HEK293T (cell line): Measurements from ENCODE around the gene CERK.

Source experiments
- CTCF ChIA-PET: fragments of 350-600 bp; formaldehyde crosslinking; extraction: SDS; loops from one replicate; lab custom pipeline; 2021; ENCODE audit warnings: antibody characterized with exemption, inconsistent platforms; lab: Yijun Ruan, JAX
- POLR2A ChIA-PET: fragments of 350-600 bp; formaldehyde crosslinking; extraction: SDS; loops from one replicate; lab custom pipeline; 2020; ENCODE audit warnings: antibody characterized with exemption, inconsistent platforms; lab: Yijun Ruan, JAX
- DNase-seq: peaks from one replicate; pipeline ENCODE4 v3.0.0; 2012; ENCODE audit warnings: mixed read lengths; ENCODE audit errors: extremely low spot score
- ARNT ChIP-seq: fragments of 450-650 bp; IDR thresholded peaks from 2 replicates; pipeline ENCODE4 v1.6.1; 2017; ENCODE audit warnings: mild to moderate bottlenecking
- BHLHE40 ChIP-seq: fragments of 450-650 bp; IDR thresholded peaks from 2 replicates; pipeline ENCODE4 v1.6.1; 2016; ENCODE audit warnings: mild to moderate bottlenecking, moderate library complexity, borderline replicate concordance
- CTBP1 ChIP-seq: fragments of 450-650 bp; IDR thresholded peaks from 2 replicates; pipeline ENCODE4 v1.6.1; 2016; ENCODE audit warnings: borderline replicate concordance
- ELF4 ChIP-seq: fragments of 450-650 bp; IDR thresholded peaks from 2 replicates; pipeline ENCODE4 v1.6.1; 2017; ENCODE audit warnings: antibody characterized with exemption
- FOXA1 ChIP-seq: fragments of 450-650 bp; IDR thresholded peaks from 2 replicates; pipeline ENCODE4 v1.6.1; 2016; ENCODE audit warnings: mild to moderate bottlenecking
- FOXK2 ChIP-seq: fragments of 450-650 bp; IDR thresholded peaks from 2 replicates; pipeline ENCODE4 v1.6.1; 2016; ENCODE audit warnings: mild to moderate bottlenecking
- FOXM1 ChIP-seq: fragments of 450-650 bp; IDR thresholded peaks from 2 replicates; pipeline ENCODE4 v1.6.1; 2017; ENCODE audit warnings: mild to moderate bottlenecking, borderline replicate concordance
- HDGF ChIP-seq: fragments of 450-650 bp; IDR thresholded peaks from 2 replicates; pipeline ENCODE4 v1.6.1; 2017; ENCODE audit warnings: antibody characterized with exemption, borderline replicate concordance
- L3MBTL2 ChIP-seq: fragments of 450-650 bp; conservative IDR thresholded peaks from 2 replicates; pipeline ENCODE4 v1.6.1; 2016; ENCODE audit warnings: mild to moderate bottlenecking
- LEF1 ChIP-seq: fragments of 450-650 bp; IDR thresholded peaks from 2 replicates; pipeline ENCODE4 v1.6.1; 2017; ENCODE audit warnings: mild to moderate bottlenecking, borderline replicate concordance
- NFRKB ChIP-seq: fragments of 450-650 bp; IDR thresholded peaks from 2 replicates; pipeline ENCODE4 v1.6.1; 2016; ENCODE audit warnings: mild to moderate bottlenecking, moderate library complexity
- SP1 ChIP-seq: fragments of 450-650 bp; IDR thresholded peaks from 2 replicates; pipeline ENCODE4 v1.6.1; 2017
- SUZ12 ChIP-seq: fragments of 450-650 bp; IDR thresholded peaks from 2 replicates; pipeline ENCODE4 v1.6.1; 2016; ENCODE audit warnings: mild to moderate bottlenecking
- TARDBP ChIP-seq: fragments of 450-650 bp; IDR thresholded peaks from 2 replicates; pipeline ENCODE4 v1.6.1; 2016
- ZNF384 ChIP-seq: fragments of 450-650 bp; IDR thresholded peaks from 2 replicates; pipeline ENCODE4 v1.6.1; 2016
- TF ChIP-seq, protein P1 (sequence below): fragments of 450-650 bp; IDR thresholded peaks from 2 replicates; pipeline ENCODE4 v1.6.1; 2016

The CERK gene

DNA sequence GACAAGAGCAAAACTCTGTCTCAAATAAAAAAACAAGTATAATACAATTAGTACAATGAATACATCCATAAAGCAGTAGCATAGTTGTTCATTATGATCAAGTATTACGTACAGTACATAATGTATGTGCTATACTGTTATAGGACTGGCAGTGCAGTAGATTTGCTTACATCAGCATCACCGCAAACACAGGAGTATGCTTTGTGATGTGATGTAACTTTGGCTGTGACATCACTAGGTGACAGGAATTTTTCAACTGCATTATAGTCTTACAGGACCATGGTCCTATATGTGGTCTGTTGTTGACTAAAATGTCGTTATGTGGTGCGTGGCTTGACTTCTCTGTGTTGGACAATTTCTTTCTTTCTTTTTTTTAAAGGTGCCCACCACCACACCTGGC, 41.0 kb upstream of the CERK start:
- TF ChIP-seq HDGF = no peak
- TF ChIP-seq ZNF384 = no peak
- no peak for TF ChIP-seq FOXA1
- TF ChIP-seq NFRKB = no peak
- no peak for TF ChIP-seq FOXM1
- TF ChIP-seq FOXK2 = no peak
- TF ChIP-seq CTBP1 = no peak
- no peak for TF ChIP-seq BHLHE40
- no peak for TF ChIP-seq ARNT
- no peak for TF ChIP-seq LEF1
- no peak for TF ChIP-seq SUZ12
- TF ChIP-seq SP1 = no peak
- TF ChIP-seq, protein P1, sequence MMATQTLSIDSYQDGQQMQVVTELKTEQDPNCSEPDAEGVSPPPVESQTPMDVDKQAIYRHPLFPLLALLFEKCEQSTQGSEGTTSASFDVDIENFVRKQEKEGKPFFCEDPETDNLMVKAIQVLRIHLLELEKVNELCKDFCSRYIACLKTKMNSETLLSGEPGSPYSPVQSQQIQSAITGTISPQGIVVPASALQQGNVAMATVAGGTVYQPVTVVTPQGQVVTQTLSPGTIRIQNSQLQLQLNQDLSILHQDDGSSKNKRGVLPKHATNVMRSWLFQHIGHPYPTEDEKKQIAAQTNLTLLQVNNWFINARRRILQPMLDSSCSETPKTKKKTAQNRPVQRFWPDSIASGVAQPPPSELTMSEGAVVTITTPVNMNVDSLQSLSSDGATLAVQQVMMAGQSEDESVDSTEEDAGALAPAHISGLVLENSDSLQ = no peak
- no peak for TF ChIP-seq ELF4
- TF ChIP-seq TARDBP = no peak
- TF ChIP-seq L3MBTL2 = no peak
- no peak for DNase-seq
- ChIA-PET CTCF (interaction anchor here (1.6 kb wide), 1 partner anchor 9 kb away, joined by 4 read pairs; no protein-coding TSS in a partner anchor), POLR2A (no interaction called here)

DNA sequence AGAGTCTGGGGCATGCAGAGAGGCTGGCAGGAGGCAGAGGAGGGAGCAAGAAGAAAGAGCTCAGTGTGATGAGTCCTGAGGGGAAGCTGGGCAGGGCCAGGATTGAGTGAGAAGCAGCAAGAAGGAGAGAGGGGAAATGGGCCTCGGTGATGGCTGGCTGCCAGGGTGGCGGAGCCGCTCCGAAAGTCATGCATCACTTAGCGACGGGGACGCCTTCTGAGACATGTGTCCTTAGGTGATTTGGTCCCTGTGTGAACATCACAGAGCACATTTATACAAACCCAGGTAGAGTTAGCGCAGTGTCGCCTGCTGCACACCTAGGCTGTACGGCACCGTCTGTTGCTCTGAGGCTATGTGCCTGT, 39.5 kb upstream of the CERK start:
- TF ChIP-seq L3MBTL2 (no peak), SUZ12 (no peak), ELF4 (no peak), LEF1 (no peak), FOXA1 (no peak), TARDBP (no peak), ZNF384 (no peak), SP1 (no peak), BHLHE40 (no peak), NFRKB (no peak), HDGF (no peak), FOXK2 (no peak), FOXM1 (no peak), ARNT (no peak), CTBP1 (no peak)
- TF ChIP-seq, protein P1 = no peak
- CTCF ChIA-PET = no interaction called here

DNA sequence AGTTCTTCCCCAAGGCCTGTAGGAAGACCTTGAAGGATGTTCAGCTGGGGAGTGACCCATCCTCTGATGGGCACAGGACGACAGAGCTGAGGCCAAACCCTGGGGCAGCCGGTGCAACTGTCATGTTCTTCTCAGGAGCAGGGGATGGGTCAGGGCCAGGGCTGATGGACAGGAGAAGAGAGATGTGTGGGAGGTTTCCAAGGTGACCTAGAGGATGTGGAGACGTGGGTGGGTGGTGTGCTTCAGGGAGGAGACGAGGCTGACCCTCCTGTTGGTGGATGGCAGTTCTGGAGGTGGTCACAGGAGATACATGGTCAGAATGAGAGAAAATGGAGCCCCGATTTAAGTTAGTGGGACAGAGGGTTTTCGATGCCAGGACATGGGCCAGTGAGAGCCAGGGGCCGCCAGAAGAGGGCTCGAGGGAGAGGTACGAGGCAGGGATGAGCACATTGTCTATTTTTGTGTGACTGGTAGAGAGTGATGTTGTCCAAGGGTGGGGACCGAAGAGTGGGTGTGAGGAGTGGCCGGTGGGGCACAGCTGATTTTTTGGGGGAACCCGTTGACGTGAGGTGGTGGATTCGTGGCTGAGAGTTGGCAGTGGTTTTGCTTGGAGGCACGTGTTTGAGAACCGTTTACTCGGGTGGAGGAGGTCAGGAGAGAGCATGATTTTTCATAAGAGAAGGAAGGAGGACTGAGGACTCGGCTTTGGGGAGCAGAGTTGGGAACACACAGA, 39.0 kb upstream of the CERK start:
- no peak for DNase-seq
- TF ChIP-seq, protein P1 = no peak
- TF ChIP-seq SP1 (no peak), NFRKB (no peak), SUZ12 (no peak), FOXK2 (no peak), FOXM1 (no peak), HDGF (no peak), LEF1 (no peak), ZNF384 (no peak), L3MBTL2 (no peak), FOXA1 (no peak), TARDBP (no peak), CTBP1 (no peak), BHLHE40 (no peak), ARNT (no peak), ELF4 (no peak)
- CTCF ChIA-PET = no interaction called here
- POLR2A ChIA-PET = no interaction called here

More for the DNA sequence above, 39.5 kb upstream of the CERK start:
- POLR2A ChIA-PET = no interaction called here
- no peak for DNase-seq

DNA sequence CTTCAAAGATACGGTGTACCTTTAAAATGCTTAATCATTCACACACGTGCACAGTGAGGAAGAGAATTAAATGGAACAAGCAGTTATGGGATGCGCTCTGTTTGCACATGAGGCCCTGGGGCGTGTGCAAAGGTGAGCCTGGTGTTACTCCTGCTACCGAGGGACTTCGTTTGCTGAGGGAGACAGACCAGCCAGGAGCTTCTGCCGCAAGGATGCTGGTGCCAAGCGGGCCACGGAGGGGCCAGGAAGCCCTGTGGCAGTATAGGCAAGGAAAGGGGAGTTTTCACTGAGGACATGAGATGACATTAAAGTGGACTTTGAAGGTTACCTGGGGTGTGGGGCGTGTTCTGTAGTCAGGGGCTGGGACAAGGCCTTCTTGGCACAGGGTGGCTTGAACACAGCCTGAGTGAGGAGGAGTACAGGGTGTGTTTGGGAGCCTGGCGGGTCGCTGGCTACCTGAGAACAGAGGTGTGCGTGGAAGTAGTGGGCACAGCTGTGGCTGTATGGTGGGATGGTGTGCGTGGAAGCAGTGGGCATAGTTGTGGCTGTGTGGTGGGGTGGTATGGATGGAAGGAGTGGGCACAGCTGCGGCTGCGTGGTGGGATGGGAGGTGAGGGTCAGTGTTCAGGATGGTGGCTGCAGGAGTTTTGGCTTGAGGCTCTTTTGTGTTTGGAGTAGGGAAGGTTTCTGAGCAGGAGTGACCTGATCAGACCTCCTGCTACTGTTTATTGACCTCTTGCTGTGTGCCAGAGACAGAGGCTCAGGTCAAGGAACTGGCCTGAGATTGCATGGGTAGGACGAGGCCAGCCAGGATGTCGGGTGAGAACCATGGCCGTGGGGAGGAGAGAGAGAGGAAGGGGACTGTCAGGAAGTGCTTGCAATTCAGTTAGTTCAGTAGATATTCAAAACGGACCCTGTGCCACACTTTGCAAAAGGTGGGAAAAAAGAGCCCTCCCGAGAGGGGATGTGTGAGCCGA, 38.1 kb upstream of the CERK start:
- no peak for TF ChIP-seq ARNT
- no peak for TF ChIP-seq ZNF384
- no peak for TF ChIP-seq TARDBP
- no peak for TF ChIP-seq LEF1
- TF ChIP-seq, protein P1 = no peak
- ChIA-PET CTCF (interaction anchor here (1.5 kb wide), 1 partner anchor 28 kb away, joined by 6 read pairs; no protein-coding TSS in a partner anchor), POLR2A (interaction anchor here (1.0 to 3.9 kb wide), 2 partner anchors 14 to 17 kb away, joined by 3 to 41 read pairs; partner anchors contain the start of gene TBC1D22A)
- no peak for DNase-seq
